GM12878 (cell line): Measurements from ENCODE around the gene SEMA5A. TPM values are rescaled to one million over a fixed set of nuclear protein-coding genes. Genes with fewer than 3 reads are reported as not detected.

ENCODE experiments used
- ATAC-seq: fragments of 200-7000 bp; cut with Tn5 transposase; 3 replicates; pipeline ENCODE4 v1.9.1; 2020; ENCODE audit warnings: mild to moderate bottlenecking, moderate library complexity
- BruUV-seq: library from RNA; stranded (reverse); fragments of 400-500 nt; replicated peaks from 2 replicates; lab custom pipeline; 2021; lab: Mats Ljungman, UMichigan
- CTCF ChIA-PET: fragments of 300-600 bp; sonication (Branson Sonifier 250); formaldehyde crosslinking; extraction: SDS; loops from one replicate; lab custom pipeline; 2021; ENCODE audit warnings: inconsistent platforms; lab: Yijun Ruan, JAX
- POLR2A ChIA-PET: fragments of 350-600 bp; formaldehyde crosslinking; extraction: SDS; loops from one replicate; lab custom pipeline; 2021; ENCODE audit warnings: inconsistent platforms; lab: Charles Lee
- RAD21 ChIA-PET: fragments of 300-600 bp; sonication (Branson Sonifier 250); formaldehyde crosslinking; loops from one replicate; lab custom pipeline; 2023; ENCODE audit warnings: antibody characterized with exemption; ENCODE audit not compliant: unreplicated experiment; lab: Charles Lee
- SMC1A ChIA-PET: fragments of 300-600 bp; sonication (Branson Sonifier 250); formaldehyde crosslinking; loops from one replicate; lab custom pipeline; 2023; ENCODE audit not compliant: unreplicated experiment, uncharacterized antibody; lab: Charles Lee
- DNase-seq: peaks from one replicate; pipeline ENCODE4 v3.0.0-alpha.2; 2011; ENCODE audit warnings: low read depth, low spot score
- FAIRE-seq: peaks from 3 replicates; lab custom pipeline; 2011; peaks lifted over from hg19 to GRCh38; lab: Jason Lieb, UNC
- H2AFZ ChIP-seq: 2 replicates; pipeline ENCODE4 v1.6.0; 2011; ENCODE audit warnings: low read depth, low read length, control low read depth; ENCODE audit not compliant: control insufficient read depth
- H3K27ac ChIP-seq: 2 replicates; pipeline ENCODE4 v1.5.1; 2011; ENCODE audit warnings: control low read depth; ENCODE audit not compliant: control insufficient read depth, insufficient read depth
- H3K27me3 ChIP-seq, 2 experiments: replicated peaks in 1 of 2; 2 replicates each; pipeline versions ENCODE4 v1.6.0 to v1.6.1; 2011; ENCODE audit warnings: low read length in 1 of 2; ENCODE audit not compliant: control insufficient read depth in 2 of 2, insufficient read depth in 2 of 2
- H3K36me3 ChIP-seq, 2 experiments: 2 replicates each; pipeline ENCODE4 v1.5.1; 2011; ENCODE audit warnings: low read length in 1 of 2; ENCODE audit not compliant: control insufficient read depth in 2 of 2, insufficient read depth in 2 of 2
- H3K4me1 ChIP-seq: 2 replicates; pipeline ENCODE4 v1.6.1; 2011; ENCODE audit warnings: mild to moderate bottlenecking, low read length, moderate library complexity, mixed read lengths; ENCODE audit not compliant: control insufficient read depth, insufficient read depth
- H3K4me2 ChIP-seq: 2 replicates; pipeline ENCODE4 v1.6.0; 2011; ENCODE audit warnings: control low read depth; ENCODE audit not compliant: control insufficient read depth, insufficient read depth
- H3K4me3 ChIP-seq: fragments of 200-600 bp; sonication (generic); 2 replicates; pipeline ENCODE4 v1.5.1; 2016
- H3K79me2 ChIP-seq: 2 replicates; pipeline ENCODE4 v1.6.0; 2011; ENCODE audit warnings: low read length; ENCODE audit not compliant: control insufficient read depth, insufficient read depth
- H3K9ac ChIP-seq: 2 replicates; pipeline ENCODE4 v1.8.0; 2011; ENCODE audit warnings: low read length, control low read depth, mixed read lengths; ENCODE audit not compliant: control insufficient read depth, insufficient read depth
- H3K9me3 ChIP-seq: replicated peaks from 3 replicates; pipeline ENCODE4 v1.5.1; 2011; ENCODE audit warnings: mild to moderate bottlenecking, low read length; ENCODE audit not compliant: control insufficient read depth, insufficient read depth
- H4K20me1 ChIP-seq: 2 replicates; pipeline ENCODE4 v1.6.0; 2011; ENCODE audit not compliant: control insufficient read depth, insufficient read depth
- BHLHE40 ChIP-seq, 2 experiments: fragments of 450-650 bp in 1 of 2; IDR thresholded peaks; 2 replicates each; pipeline ENCODE4 v1.6.1; 2011 to 2017; ENCODE audit warnings: low read depth in 2 of 2, borderline replicate concordance in 1 of 2, improper control_type of control experiment in 1 of 2, low read length in 1 of 2, mild to moderate bottlenecking in 1 of 2
- ESRRA ChIP-seq: IDR thresholded peaks from 2 replicates; pipeline ENCODE4 v1.6.1; 2012; ENCODE audit warnings: mild to moderate bottlenecking, low read length, improper control_type of control experiment
- ETV6 ChIP-seq, 2 experiments: fragments of 450-650 bp in 1 of 2; IDR thresholded peaks in 1 of 2; conservative IDR thresholded peaks in 1 of 2; 2 replicates each; pipeline ENCODE4 v1.6.1; 2014; ENCODE audit warnings: antibody characterized with exemption in 1 of 2, borderline replicate concordance in 1 of 2, low read depth in 1 of 2, mild to moderate bottlenecking in 1 of 2, moderate library complexity in 1 of 2
- FOXK2 ChIP-seq: fragments of 450-650 bp; IDR thresholded peaks from 2 replicates; pipeline ENCODE4 v1.6.1; 2017; ENCODE audit warnings: mild to moderate bottlenecking, moderate library complexity
- IRF4 ChIP-seq: IDR thresholded peaks from 2 replicates; pipeline ENCODE4 v1.6.1; 2011; ENCODE audit warnings: low read depth, low read length
- NR2C2 ChIP-seq: IDR thresholded peaks from 2 replicates; pipeline ENCODE4 v1.6.1; 2011; ENCODE audit warnings: borderline replicate concordance, low read depth; ENCODE audit not compliant: control insufficient read depth, insufficient read length
- RAD21 ChIP-seq: IDR thresholded peaks from 2 replicates; pipeline ENCODE4 v1.6.1; 2011; ENCODE audit warnings: mild to moderate bottlenecking, low read depth, low read length, moderate library complexity; ENCODE audit not compliant: insufficient read depth
- SRF ChIP-seq, 2 experiments: IDR thresholded peaks; 2 replicates each; pipeline ENCODE4 v1.6.1; 2011; ENCODE audit warnings: low read depth in 2 of 2, low read length in 2 of 2, mild to moderate bottlenecking in 1 of 2, moderate library complexity in 1 of 2
- ZNF24 ChIP-seq: fragments of 450-650 bp; IDR thresholded peaks from 2 replicates; pipeline ENCODE4 v1.6.1; 2017; ENCODE audit warnings: antibody characterized with exemption, mild to moderate bottlenecking
- WGBS: methylation state at CpG from one replicate; pipeline ENCODE4 v1.1.6; 2016; ENCODE audit warnings: low lambda C conversion rate; ENCODE audit not compliant: insufficient replicate concordance, insufficient coverage; ENCODE audit errors: missing lambda C conversion rate; 5-methylcytosine and 5-hydroxymethylcytosine counted together
- in situ Hi-C: fragments of 300-500 bp; cut with MboI; formaldehyde crosslinking; loops from 9 replicates; pipeline ENCODE4 v1.14.3; 2018; ENCODE audit warnings: mixed read lengths
- intact Hi-C: fragments of 100-400 bp; cut with micrococcal nuclease; formaldehyde crosslinking; loops from one replicate; pipeline ENCODE4 v1.14.2; 2022; ENCODE audit not compliant: unreplicated experiment
- polyA plus RNA-seq, 11 experiments: library from polyadenylated mRNA; depleted of rRNA in 4 of 11; unstranded in 6 of 11; stranded (reverse) in 5 of 11; fragments of >200 nt; fragmentation: Nextera tagmentation in 4 of 11; fragmentation: Illumina TruSeq in 1 of 11; extraction: Ambion mirVana in 4 of 11; extraction: Trizol in 1 of 11; gene quantifications; 1 replicate in 1 of 11; 2 replicates in 10 of 11; pipeline versions ENCODE4 v1.2.1 to v1.2.3, GENCODE V29; 2011 to 2016; ENCODE audit warnings: inconsistent platforms in 2 of 11, missing spikeins in 2 of 11, low read depth in 1 of 11
- total RNA-seq, 4 experiments: library from RNA; depleted of rRNA in 3 of 4; stranded (reverse); fragments of >200 nt in 3 of 4; fragmentation: Illumina TruSeq in 1 of 4; extraction: Trizol in 1 of 4; gene quantifications; 2 replicates each; pipeline versions ENCODE4 v1.2.1 to v1.2.3, GENCODE V29; 2013 to 2021
- TF ChIP-seq, protein P1 (sequence below): IDR thresholded peaks from 2 replicates; pipeline ENCODE4 v1.6.1; 2011; ENCODE audit warnings: borderline replicate concordance, low read depth, mild to moderate bottlenecking, moderate library complexity, low read length; ENCODE audit not compliant: insufficient read depth, poor library complexity, severe bottlenecking
- TF ChIP-seq, protein P2 (sequence below): IDR thresholded peaks from 2 replicates; pipeline ENCODE4 v1.6.1; 2012; ENCODE audit warnings: low read depth, low read length, improper control_type of control experiment
- TF ChIP-seq, protein P3 (sequence below): IDR thresholded peaks from 2 replicates; pipeline ENCODE4 v1.6.1; 2012; ENCODE audit warnings: mild to moderate bottlenecking, low read depth, low read length
- TF ChIP-seq, protein P4 (sequence below): IDR thresholded peaks from 2 replicates; pipeline ENCODE4 v1.6.1; 2012; ENCODE audit warnings: improper control_type of control experiment, low read depth, low read length; ENCODE audit not compliant: insufficient replicate concordance

SEMA5A gene
- total and polyA plus RNA-seq, 10 of the 15 experiments (the other 5 are each of a cell fraction or from before 2014, with no cell fraction given), result 0.03 to 2.4 (median 0.09) TPM; not detected in 1

DNA sequence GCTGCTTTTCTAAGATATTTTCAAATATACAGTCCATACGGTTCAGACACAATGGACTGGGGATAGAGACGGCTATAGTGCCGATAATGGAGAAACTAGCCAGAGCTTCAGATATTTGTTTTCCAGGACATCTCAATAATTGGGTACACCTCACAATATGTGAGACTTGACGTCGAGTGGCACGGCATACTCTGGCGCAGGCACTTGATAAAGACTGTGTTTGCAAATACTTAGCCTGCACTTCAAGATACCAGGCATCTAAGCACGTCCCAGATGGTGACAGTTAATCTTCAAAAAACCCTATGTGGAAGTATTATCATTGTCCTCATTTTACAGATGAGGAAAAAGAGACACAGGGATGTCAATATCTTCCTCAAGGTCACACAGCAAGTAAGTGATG is 48.5 kb downstream of the SEMA5A start:
- H3K79me2 ChIP-seq, result no peaks in the 10 kb centered on the region
- H3K27me3 ChIP-seq, result no peaks in the 10 kb centered on the region
- no peaks in the 10 kb centered on the region for H3K9me3 ChIP-seq
- no peaks in the 10 kb centered on the region for H3K36me3 ChIP-seq
- no TSS peak for BruUV-seq
- ChIA-PET CTCF (interaction anchor here (0.6 kb wide), 1 partner anchor 534 kb away, joined by 3 read pairs; no protein-coding TSS in a partner anchor), POLR2A (no interaction called here), RAD21 (interaction anchor here (0.6 kb wide), 1 partner anchor 135 kb away, joined by 3 read pairs; no protein-coding TSS in a partner anchor), SMC1A (no interaction called here)
- H3K27ac ChIP-seq, result no peak overlapping the region
- H2AFZ ChIP-seq, result no peak overlapping the region
- H3K4me1 ChIP-seq, result peaks cover 4% of the 10 kb centered on the region; the same call in 1 of the 2 replicates
- ATAC-seq (no peak), DNase-seq (no peak), FAIRE-seq (no peak)
- 55% methylated on average over 8 of the region's 8 CpGs for WGBS
- intact Hi-C loops, result no loop called here
- no peak overlapping the region for H3K4me3 ChIP-seq
- H3K9ac ChIP-seq, result no peak overlapping the region
- H3K4me2 ChIP-seq, result no peak overlapping the region
- in situ Hi-C loops, result no loop called here
- no peaks in the 10 kb centered on the region for H4K20me1 ChIP-seq
- TF ChIP-seq SRF (IDR thresholded peaks at IDR 0.05; ENCODE audit: low read depth in 2 of 2, low read length in 2 of 2) (no peak), RAD21 (no peak), NR2C2 (no peak), FOXK2 (no peak), BHLHE40 (IDR thresholded peaks at IDR 0.05; ENCODE audit: borderline replicate concordance in 1 of 2, low read depth in 2 of 2, low read length in 1 of 2) (no peak), IRF4 (no peak), ZNF24 (no peak), ETV6 (conservative IDR thresholded peaks at IDR 0.05 in 1 of 2, IDR thresholded peaks at IDR 0.05 in 1 of 2; ENCODE audit: borderline replicate concordance in 1 of 2, low read depth in 1 of 2) (no peak), ESRRA (no peak)
- TF ChIP-seq, protein P1, sequence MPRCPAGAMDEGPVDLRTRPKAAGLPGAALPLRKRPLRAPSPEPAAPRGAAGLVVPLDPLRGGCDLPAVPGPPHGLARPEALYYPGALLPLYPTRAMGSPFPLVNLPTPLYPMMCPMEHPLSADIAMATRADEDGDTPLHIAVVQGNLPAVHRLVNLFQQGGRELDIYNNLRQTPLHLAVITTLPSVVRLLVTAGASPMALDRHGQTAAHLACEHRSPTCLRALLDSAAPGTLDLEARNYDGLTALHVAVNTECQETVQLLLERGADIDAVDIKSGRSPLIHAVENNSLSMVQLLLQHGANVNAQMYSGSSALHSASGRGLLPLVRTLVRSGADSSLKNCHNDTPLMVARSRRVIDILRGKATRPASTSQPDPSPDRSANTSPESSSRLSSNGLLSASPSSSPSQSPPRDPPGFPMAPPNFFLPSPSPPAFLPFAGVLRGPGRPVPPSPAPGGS, result no peak
- TF ChIP-seq, protein P2, sequence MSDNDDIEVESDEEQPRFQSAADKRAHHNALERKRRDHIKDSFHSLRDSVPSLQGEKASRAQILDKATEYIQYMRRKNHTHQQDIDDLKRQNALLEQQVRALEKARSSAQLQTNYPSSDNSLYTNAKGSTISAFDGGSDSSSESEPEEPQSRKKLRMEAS, result no peak
- TF ChIP-seq, protein P3, sequence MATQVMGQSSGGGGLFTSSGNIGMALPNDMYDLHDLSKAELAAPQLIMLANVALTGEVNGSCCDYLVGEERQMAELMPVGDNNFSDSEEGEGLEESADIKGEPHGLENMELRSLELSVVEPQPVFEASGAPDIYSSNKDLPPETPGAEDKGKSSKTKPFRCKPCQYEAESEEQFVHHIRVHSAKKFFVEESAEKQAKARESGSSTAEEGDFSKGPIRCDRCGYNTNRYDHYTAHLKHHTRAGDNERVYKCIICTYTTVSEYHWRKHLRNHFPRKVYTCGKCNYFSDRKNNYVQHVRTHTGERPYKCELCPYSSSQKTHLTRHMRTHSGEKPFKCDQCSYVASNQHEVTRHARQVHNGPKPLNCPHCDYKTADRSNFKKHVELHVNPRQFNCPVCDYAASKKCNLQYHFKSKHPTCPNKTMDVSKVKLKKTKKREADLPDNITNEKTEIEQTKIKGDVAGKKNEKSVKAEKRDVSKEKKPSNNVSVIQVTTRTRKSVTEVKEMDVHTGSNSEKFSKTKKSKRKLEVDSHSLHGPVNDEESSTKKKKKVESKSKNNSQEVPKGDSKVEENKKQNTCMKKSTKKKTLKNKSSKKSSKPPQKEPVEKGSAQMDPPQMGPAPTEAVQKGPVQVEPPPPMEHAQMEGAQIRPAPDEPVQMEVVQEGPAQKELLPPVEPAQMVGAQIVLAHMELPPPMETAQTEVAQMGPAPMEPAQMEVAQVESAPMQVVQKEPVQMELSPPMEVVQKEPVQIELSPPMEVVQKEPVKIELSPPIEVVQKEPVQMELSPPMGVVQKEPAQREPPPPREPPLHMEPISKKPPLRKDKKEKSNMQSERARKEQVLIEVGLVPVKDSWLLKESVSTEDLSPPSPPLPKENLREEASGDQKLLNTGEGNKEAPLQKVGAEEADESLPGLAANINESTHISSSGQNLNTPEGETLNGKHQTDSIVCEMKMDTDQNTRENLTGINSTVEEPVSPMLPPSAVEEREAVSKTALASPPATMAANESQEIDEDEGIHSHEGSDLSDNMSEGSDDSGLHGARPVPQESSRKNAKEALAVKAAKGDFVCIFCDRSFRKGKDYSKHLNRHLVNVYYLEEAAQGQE, result no peak
- TF ChIP-seq, protein P4, sequence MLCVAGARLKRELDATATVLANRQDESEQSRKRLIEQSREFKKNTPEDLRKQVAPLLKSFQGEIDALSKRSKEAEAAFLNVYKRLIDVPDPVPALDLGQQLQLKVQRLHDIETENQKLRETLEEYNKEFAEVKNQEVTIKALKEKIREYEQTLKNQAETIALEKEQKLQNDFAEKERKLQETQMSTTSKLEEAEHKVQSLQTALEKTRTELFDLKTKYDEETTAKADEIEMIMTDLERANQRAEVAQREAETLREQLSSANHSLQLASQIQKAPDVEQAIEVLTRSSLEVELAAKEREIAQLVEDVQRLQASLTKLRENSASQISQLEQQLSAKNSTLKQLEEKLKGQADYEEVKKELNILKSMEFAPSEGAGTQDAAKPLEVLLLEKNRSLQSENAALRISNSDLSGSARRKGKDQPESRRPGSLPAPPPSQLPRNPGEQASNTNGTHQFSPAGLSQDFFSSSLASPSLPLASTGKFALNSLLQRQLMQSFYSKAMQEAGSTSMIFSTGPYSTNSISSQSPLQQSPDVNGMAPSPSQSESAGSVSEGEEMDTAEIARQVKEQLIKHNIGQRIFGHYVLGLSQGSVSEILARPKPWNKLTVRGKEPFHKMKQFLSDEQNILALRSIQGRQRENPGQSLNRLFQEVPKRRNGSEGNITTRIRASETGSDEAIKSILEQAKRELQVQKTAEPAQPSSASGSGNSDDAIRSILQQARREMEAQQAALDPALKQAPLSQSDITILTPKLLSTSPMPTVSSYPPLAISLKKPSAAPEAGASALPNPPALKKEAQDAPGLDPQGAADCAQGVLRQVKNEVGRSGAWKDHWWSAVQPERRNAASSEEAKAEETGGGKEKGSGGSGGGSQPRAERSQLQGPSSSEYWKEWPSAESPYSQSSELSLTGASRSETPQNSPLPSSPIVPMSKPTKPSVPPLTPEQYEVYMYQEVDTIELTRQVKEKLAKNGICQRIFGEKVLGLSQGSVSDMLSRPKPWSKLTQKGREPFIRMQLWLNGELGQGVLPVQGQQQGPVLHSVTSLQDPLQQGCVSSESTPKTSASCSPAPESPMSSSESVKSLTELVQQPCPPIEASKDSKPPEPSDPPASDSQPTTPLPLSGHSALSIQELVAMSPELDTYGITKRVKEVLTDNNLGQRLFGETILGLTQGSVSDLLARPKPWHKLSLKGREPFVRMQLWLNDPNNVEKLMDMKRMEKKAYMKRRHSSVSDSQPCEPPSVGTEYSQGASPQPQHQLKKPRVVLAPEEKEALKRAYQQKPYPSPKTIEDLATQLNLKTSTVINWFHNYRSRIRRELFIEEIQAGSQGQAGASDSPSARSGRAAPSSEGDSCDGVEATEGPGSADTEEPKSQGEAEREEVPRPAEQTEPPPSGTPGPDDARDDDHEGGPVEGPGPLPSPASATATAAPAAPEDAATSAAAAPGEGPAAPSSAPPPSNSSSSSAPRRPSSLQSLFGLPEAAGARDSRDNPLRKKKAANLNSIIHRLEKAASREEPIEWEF, result no peak
